ENCODE data around the gene CD59. TPM values are rescaled to one million over a fixed set of nuclear protein-coding genes. Genes with fewer than 3 reads are reported as not detected.
A peak's percentile ranks its signal among the peaks of the same experiment; 100 is the strongest.

CD59 gene
- total and polyA plus RNA-seq, 2 of the 13 experiments (the other 11 are each of a cell fraction or from before 2014, with no cell fraction given) = 127 to 289 TPM

DNA sequence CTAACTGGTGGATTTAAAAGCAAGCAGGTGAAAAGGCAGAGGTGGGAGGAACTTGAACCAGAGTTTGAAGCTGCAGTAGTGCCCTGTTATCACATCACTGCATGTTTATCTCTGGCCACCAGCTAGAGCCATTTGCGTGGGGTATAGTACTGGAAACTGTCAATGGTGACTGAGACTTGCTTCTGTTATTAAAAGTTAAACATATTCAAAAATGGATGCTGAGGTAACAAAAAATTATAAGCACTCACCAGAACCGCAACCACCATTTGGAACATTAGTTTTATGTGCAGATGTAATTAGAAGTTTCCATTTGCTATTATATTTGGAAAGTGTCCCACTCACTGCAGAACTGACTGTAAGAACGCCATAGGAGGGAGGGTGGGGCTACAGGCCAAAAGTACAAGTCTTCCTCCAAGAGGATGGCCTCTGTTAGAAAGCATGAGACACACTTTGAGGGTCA is 1.2 kb upstream of the CD59 start:
- peak overlapping the region; percentile 66 for H2AFZ ChIP-seq (ENCODE audit: low read length)
- TF ChIP-seq, protein P1, sequence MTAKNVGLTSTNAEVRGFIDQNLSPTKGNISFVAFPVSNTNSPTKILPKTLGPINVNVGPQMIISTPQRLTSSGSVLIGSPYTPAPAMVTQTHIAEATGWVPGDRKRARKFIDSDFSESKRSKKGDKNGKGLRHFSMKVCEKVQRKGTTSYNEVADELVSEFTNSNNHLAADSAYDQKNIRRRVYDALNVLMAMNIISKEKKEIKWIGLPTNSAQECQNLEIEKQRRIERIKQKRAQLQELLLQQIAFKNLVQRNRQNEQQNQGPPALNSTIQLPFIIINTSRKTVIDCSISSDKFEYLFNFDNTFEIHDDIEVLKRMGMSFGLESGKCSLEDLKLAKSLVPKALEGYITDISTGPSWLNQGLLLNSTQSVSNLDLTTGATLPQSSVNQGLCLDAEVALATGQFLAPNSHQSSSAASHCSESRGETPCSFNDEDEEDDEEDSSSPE (CRISPR knock-in tag; IDR thresholded peaks at IDR 0.05) = no peak
- TF ChIP-seq KDM4B (CRISPR knock-in tag; IDR thresholded peaks at IDR 0.05) = no peak
- no peak for TF ChIP-seq ZFP90 (CRISPR knock-in tag; IDR thresholded peaks at IDR 0.05; ENCODE audit: borderline replicate concordance)
- no peak for TF ChIP-seq ZNF354B (CRISPR knock-in tag; IDR thresholded peaks at IDR 0.05)
- no peak for TF ChIP-seq PLRG1 (conservative IDR thresholded peaks at IDR 0.05)
- no peak for TF ChIP-seq E2F2 (CRISPR knock-in tag; IDR thresholded peaks at IDR 0.05; ENCODE audit: borderline replicate concordance)
- no peak for TF ChIP-seq SOX6 (IDR thresholded peaks at IDR 0.05)
- TF ChIP-seq SOX6 (CRISPR knock-in tag; IDR thresholded peaks at IDR 0.05) = no peak
- no peak for TF ChIP-seq THAP8 (CRISPR knock-in tag; IDR thresholded peaks at IDR 0.05; ENCODE audit: borderline replicate concordance)
- TF ChIP-seq, protein P2, sequence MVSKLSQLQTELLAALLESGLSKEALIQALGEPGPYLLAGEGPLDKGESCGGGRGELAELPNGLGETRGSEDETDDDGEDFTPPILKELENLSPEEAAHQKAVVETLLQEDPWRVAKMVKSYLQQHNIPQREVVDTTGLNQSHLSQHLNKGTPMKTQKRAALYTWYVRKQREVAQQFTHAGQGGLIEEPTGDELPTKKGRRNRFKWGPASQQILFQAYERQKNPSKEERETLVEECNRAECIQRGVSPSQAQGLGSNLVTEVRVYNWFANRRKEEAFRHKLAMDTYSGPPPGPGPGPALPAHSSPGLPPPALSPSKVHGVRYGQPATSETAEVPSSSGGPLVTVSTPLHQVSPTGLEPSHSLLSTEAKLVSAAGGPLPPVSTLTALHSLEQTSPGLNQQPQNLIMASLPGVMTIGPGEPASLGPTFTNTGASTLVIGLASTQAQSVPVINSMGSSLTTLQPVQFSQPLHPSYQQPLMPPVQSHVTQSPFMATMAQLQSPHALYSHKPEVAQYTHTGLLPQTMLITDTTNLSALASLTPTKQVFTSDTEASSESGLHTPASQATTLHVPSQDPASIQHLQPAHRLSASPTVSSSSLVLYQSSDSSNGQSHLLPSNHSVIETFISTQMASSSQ (IDR thresholded peaks at IDR 0.05; ENCODE audit: low read depth) = no peak
- TF ChIP-seq, protein P2 (CRISPR knock-in tag; IDR thresholded peaks at IDR 0.05; ENCODE audit: borderline replicate concordance) = no peak
- TF ChIP-seq ZNF124 (CRISPR knock-in tag; IDR thresholded peaks at IDR 0.05) = no peak
- no peak for TF ChIP-seq HMGXB4 (CRISPR knock-in tag; IDR thresholded peaks at IDR 0.05; ENCODE audit: borderline replicate concordance in 1 of 2, low read depth in 1 of 2)
- TF ChIP-seq ZFP82 (CRISPR knock-in tag; IDR thresholded peaks at IDR 0.05; ENCODE audit: borderline replicate concordance) = no peak
- TF ChIP-seq MLLT10 (CRISPR knock-in tag; IDR thresholded peaks at IDR 0.05) = no peak
- TF ChIP-seq ZNF460 (CRISPR knock-in tag; IDR thresholded peaks at IDR 0.05; ENCODE audit: borderline replicate concordance) = no peak

More for the DNA sequence above, 1.2 kb upstream of the CD59 start:
- ChIA-PET CTCF (ENCODE audit: low intra/inter-chr PET ratio, low total read pairs) (no interaction called here), POLR2A (interaction anchor here (0.8 to 3.3 kb wide), 4 partner anchors 13 to 45 kb away, joined by 3 to 63 read pairs (median 12); partner anchors contain the start of gene C11orf91)
- ATAC-seq (peak; percentile 9), FAIRE-seq (no peak), DNase-seq (ENCODE audit: low spot score) (no peak)
- no TSS peak for BruUV-seq (replicated peaks)
- WGBS (ENCODE audit: low lambda C conversion rate) = 37% methylated on average over 3 of the region's 3 CpGs
- peak overlapping the region; percentile 99 for H3K4me2 ChIP-seq (ENCODE audit: low read depth, low read length)
- H3K36me3 ChIP-seq (replicated peaks in 1 of 2; ENCODE audit: control insufficient read depth in 1 of 2, insufficient read depth in 2 of 2, low read length in 2 of 2) = no peaks in the 10 kb centered on the region
- H3K79me2 ChIP-seq (ENCODE audit: insufficient read depth, low read length) = peaks cover 26% of the 10 kb centered on the region
- intact Hi-C loops (cut with micrococcal nuclease; ENCODE audit: unreplicated experiment) (loop anchor here (5.0 kb wide), 1 partner anchor 35 kb away; the partner anchor contains the start of gene FBXO3), in situ Hi-C loops (cut with HindIII; ENCODE audit: extremely low pct_ligation_motif_present, low pct_unique_long_range_greater_than_20kb) (no loop called here)
- 0 out of 2 replicates have a peak, but pooled peaks cover 7% of the 10 kb centered on the region for H4K20me1 ChIP-seq (ENCODE audit: insufficient read depth, low read length)
- peak overlapping the region; percentile 84 for H3K27ac ChIP-seq (ENCODE audit: extremely low read length, insufficient read depth, low read length)
- H3K9ac ChIP-seq (ENCODE audit: insufficient read depth, low read depth, low read length) = peak overlapping the region; percentile 88
- no peaks in the 10 kb centered on the region for H3K9me3 ChIP-seq (ENCODE audit: low read length)
- H3K27me3 ChIP-seq (ENCODE audit: control insufficient read depth in 1 of 2, insufficient read depth in 2 of 2, low read length in 2 of 2) = no peaks in the 10 kb centered on the region; a peak in 1 of 5 replicates
- H3K4me1 ChIP-seq (ENCODE audit: insufficient read depth, low read length) = peaks cover 49% of the 10 kb centered on the region
- H3K4me3 ChIP-seq (replicated peaks in 1 of 3; ENCODE audit: insufficient read depth in 1 of 3, low read depth in 2 of 3, low read length in 3 of 3) = peak overlapping the region; percentile 80 to 93 (median 92)

Measured in HepG2 (cell line).